DMS53 (cell line): Measurements from ENCODE around the gene KCNK4.
"Not testable (repeated sequence)": the region's sequence is repeated elsewhere in the genome, so short reads cannot be mapped to it uniquely, and the experiment has no call there.

Source experiments
- DNase-seq: peaks from one replicate; lab custom pipeline; 2025; lab: John Stamatoyannopoulos, UW

The KCNK4 gene

DNA sequence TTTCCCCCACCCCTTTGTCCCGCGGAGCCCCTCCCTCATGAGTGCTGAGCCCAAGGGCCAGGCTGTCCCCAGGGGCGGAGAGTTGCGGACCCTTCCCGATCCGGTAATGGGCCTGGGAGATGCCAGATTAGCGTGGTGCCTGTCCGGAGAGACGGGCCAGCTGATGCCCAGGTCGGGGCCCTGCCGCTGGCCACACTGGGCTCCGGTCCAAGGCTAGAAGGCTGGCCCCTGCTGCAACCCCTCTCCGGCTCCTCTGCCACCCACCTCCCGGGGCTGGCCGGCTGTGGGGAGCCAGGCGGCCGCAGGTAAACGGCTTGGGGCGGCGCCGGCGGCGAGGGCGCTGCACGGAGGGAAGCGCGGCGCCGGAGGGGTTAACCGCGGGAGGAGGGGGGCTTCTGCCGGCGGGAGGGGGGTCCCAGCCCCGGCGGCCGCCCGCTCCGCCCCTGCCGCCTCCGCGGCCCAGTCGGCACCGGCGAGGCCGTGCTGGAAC is at the start of gene KCNK4:
TSS of gene KCNK4 (plus strand) at position 41 of the 490 bp plus-strand sequence. CDS start 1,717 bp downstream, outside the sequence.
- no peak for DNase-seq

DNA sequence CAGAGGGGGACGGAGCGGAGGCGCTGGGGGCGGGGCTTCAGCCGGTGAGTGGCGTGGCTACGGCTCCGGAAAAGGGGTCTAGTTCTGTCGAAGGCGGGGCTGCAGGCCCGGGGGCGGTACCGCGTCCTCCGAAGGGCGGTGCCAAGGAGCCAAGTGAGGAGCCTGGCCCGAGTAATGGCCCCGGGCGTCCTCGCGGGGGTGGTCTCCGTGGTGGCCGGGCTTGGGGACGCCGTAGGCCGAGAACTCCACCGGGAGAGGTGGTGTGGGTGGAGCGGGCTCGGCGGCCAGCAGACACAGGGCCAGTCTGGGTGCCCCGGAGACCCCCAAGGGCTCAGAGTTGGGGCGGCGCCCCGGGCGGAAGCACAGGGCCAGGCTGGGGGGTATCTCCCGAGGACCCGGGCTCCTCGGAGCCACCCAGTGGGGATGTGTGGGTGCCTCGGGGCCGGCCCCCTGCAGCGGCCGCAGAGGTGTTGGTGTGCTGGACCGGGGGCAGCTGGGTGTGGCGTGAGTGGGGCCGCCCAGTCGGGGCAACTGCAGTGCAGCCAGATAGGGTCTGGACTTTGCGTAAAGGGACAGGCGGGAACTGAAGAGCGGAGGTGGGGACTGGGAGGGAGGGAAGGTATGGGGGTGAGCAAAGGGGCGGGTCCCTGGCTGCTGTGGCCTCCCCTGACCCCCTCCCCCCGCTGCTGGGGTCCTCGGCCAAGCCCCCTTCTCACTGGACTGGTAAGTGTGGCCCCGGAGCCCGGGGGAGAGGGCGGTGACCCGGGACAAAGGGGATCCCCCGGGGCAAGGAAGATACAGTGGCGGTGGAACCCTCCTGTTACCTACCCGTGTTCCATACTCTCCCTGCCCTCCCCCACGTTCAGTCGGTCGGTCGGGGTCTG is 49.4 kb upstream of the KCNK4 start:
- DNase-seq, result peak; percentile 76

DNA sequence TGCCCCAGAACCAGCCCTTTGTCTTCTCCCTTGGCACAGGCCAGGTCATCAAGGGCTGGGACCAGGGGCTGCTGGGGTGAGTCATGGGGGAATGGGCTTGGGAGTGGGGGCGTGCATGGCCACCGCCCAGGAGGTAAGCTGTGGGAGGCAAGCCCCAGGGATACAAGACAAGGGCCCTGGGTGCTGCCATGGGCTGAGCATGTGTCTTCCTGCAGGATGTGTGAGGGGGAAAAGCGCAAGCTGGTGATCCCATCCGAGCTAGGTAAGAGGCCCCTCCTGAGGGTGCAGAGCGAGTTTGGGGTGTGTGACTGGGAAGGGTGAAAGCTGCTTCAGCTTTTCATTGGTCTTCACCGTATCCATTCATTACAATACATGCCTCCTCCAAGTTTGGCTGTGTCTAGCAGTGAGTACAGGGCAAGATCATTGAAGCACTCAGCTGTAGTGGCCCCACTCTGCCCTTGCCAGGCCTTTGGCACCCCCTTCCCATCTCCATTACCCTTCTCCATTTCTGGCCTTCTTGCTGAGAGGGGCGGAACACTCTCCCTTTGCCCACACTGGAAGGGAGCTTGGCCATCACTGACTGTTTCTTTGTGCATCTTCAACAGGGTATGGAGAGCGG is 47.8 kb upstream of the KCNK4 start:
- peak; percentile 45 for DNase-seq

DNA sequence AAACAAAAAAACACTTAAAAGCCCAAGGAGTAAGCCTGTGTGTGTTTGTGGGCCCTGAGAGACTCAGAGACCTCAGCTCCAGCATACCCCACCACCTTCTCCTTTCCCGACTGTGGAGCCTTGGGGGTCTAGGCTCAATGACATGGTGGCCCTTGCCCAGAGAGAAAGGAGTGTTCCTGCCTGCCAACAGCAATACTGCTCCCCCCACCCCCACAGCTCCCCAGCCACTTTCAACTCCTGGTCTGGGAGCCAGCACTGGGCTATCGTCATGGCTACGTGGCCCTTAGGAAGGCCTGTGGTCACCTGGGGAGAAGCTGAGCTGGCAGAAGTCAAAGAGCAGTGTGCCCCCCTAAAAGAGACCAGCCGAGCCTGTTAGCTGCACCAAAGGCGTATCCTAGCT is 47.0 kb upstream of the KCNK4 start:
- DNase-seq, result no peak

DNA sequence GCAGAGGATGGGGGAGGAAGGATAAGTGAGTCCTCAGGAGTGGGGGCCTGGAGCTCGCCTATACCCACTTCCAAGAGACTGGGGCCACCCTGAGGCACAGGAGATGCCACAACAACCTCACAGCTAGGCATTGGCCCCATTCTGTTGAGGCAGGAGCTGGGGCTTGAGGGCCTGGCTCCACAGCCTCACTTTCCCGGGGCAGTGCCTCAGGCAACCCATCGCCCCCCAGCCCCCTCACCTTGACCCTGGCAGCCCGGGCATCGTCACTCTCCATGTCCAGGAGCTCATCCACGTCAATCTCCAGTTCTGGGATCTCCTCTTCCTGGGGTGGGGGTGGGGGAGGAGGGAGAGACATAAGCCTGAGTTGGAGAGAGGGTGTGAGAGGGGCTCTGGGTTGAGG is 46.1 kb upstream of the KCNK4 start:
- peak; percentile 46 for DNase-seq

DNA sequence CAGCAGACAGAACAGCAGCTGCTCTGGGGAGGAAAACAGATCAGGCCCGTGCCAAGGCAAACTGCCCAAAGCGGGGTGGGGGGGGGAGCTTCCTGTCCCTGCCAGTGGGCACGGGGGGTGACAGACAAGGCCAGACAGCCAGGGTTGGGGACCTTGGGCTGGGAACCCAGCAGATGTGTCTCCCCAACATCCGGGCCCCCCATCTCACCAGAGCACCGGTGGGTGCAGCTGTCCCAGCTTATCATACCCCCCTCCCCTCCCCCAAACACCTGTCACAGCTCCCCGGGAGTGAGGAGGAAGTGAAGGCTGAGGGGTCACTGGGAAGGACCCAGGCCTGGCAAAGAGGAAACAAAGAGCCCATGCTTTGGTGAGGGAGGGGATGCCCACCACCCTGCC is 45.7 kb upstream of the KCNK4 start:
- peak; percentile 84 for DNase-seq

DNA sequence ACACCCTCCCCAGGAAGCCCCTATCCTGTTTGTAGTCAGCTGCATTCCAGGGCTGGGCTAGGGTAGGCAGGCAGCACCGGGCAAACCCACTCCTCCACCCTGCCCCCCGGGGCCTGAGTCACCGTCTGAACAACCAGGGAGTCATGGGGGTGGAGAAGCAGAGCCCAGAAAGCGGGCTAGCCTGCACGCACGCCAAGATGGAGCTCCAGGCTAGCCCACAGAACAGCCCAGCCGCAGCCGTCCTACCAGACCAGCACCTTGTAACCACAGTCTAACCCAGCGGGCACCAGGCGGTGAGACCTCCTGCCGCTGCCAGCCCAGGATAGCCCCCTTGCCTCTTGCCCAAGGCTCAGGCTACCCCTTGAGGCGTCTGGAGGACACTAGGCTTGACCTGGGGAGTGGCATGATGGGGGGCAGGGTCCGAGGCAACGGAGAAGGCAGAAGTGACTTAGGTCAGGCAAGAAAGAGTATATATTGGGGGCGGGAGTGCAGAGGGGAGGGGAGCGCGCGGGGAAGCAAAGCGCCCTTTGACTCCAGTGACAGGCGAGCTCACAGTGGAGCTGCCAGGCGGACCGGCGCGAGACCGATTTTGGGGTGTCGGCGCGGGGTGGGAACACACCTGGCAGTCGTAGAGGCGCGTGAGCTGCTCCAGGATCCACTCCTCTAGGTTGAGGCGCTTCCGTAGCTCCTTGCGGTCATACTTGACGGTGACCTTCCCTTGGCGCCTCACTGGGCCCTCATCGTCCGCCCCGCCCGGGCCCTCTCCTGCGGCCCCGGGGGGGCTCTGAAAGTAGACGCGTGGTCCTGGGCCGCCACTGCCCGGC is 45.1 kb upstream of the KCNK4 start:
- DNase-seq, result peak; percentile 93

DNA sequence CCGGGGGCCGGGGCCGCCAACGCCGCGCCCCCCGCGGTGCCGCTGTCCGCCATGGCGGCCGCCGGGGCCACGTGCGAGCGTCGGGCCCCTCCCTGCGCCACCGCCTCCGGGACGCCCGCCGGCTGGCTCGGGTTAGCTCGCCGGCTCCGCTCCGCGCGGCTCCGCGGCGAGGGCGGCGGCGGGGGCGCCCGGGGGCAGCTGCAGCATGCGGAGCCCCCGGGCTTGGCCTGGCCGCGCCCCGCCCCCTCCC is 44.6 kb upstream of the KCNK4 start:
- not testable (repeated sequence) for DNase-seq

DNA sequence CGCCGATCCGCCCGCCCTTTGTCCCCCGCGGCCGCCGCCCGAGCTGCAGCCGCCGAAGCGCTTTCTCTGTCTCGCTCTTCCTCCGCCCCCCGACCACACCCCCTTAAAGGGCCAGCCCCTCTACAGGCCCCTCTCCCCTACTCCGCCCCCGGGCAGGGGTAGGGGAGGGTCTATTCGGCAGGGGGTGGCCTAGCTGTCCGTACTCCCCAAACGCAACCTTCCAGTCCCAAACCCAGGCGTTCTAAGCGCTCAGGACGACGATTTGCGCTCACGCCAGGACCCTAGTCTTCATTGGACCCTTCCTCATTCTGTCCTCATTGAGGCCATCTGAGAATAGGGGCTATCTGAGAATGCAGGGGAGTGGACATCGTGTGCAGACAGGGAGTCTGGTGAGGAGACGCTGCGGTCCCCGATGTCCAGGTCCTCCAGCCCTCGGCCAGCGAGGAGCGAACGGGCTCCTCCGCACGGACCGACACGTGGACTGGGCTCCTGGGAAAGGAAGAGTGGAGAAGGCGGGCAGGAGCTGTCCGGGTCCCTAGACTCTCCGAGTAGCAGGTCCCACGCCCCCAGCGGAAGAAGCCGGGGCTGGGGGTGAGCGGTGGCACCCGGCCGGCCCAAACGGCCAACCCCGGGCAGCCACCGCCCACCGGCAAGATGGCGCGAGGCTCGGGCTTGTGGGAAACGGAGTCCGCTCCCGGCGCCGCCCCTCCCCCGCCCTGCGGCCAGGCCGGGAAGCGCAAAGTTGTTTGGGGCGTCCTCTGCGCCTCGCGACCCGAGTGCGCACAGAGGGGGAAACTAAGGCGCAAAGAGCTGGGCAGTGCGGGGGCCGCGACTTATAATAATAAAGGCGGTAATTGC is 44.0 kb upstream of the KCNK4 start, which contains the start of gene PPP1R14B:
TSS of gene PPP1R14B (minus strand) at position 73 of the 858 bp plus-strand sequence. CDS start 270 bp downstream, outside the sequence.
- peak; percentile 97 for DNase-seq

DNA sequence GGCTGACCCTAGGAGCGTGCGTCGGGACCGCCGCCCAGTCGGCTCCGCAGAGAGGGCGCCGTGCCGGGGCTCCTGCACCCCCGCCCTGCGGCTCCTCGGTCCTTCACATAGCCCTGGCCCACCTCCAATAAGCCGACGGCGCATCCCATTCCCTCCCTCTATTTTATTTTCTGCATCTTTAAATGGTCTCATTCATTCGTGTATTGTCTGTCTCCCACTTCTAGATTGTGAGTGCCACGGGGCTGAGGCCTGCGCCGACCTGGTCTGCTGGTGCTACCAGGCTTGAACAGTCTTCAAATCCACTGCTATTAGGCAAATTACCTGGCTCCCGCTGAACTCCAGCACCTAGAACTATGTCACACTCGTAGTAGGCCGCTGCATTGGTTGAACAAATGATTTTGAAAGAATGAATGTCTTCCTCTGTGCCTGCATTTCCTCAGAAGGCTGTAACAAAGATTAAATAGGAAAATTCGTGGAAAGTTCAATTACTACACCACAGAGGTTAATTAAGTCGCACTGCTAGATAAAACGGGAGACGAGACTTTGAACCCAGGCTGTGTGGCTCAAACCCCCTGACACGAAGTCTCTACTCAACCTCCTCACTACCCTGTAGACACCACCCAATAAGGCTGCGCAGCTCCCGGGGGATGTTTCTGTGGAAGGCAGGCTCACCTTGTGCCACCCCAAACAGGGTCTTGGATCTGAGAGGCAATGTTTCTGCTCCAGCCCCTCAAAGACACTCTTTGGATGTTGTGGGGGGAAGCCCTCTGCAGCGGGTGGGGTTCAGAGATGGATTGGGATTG is 43.2 kb upstream of the KCNK4 start:
- peak; percentile 59 for DNase-seq

DNA sequence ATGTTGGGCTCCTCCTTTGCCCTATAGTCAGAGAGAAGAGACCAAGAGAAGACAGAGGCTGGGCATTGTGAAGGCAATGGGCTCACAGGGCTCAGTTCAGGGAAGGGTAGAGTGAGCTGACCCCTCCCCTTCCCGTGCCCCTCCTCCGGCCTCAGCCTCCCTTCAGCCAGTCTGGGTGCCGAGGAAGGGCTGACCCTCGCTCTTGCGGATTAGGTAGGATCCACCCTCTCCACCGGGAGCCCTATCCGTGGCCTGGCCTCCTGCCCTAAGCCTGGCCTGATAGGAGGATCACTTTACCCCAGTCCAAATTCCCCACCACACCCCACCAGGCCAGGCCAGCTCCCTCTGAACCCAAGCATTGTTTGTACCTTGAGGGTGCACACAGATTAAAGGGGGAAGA is 42.5 kb upstream of the KCNK4 start:
- DNase-seq, result no peak

DNA sequence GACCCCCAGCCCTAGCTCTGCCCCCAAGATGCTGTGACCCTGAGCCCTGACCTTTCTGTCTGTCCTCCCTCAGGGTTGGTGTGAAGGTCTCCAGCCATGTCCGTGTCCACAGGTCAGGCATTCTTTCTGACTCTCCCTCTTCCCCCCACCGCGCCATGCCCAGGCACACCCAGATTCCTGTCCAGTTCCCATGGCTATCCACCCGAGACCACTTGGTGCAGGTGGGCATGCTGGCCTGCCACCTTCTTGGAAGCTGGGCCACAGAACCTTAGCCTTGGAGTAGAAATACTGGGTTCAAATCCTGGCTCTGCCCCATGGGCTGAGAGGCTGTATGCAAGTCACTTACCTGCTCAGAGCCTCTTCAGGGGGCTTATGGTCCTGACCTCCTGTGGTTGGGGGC is 42.1 kb upstream of the KCNK4 start:
- DNase-seq, result no peak

DNA sequence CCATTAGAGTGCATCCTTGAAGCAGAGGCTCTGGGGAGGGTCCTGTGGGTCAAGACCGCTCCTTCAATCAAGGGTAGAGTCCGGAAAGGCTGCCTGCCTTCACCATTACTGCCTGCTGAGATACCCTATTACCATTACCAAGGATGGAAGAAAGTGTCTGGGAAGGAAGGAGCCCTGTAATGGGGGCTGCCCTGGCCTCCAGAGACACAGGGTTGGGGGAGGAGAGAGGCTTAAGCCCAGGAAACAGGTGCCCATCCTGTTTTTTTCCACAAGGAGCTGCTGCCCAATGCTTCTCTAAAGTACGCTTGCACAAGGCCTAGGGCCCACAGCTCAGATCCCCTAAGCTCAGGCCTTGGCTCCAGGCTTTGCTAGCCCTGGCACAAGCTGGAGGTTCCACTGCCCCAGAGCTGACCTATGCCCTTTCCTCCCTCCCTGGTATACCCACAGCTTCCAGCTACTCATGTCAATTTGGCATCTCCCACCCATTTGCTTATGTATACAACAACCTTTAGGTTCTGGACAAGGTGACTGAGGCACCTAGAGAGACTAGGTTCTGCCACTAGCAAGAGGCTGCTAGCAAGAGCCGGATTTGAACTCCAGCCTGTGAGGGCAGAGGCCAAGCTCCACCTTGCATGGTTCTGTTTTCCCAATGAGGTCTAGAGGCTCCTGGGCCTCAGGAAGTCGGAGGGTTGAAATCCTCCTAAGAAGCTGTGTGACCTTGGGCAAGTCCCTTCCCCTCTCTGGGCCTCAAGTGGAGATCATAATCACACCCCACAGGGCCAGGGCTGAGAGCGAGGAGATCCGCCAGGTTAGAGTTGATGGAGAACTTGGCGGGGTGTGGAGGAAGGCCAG is 41.3 kb upstream of the KCNK4 start:
- DNase-seq, result peak; percentile 32

DNA sequence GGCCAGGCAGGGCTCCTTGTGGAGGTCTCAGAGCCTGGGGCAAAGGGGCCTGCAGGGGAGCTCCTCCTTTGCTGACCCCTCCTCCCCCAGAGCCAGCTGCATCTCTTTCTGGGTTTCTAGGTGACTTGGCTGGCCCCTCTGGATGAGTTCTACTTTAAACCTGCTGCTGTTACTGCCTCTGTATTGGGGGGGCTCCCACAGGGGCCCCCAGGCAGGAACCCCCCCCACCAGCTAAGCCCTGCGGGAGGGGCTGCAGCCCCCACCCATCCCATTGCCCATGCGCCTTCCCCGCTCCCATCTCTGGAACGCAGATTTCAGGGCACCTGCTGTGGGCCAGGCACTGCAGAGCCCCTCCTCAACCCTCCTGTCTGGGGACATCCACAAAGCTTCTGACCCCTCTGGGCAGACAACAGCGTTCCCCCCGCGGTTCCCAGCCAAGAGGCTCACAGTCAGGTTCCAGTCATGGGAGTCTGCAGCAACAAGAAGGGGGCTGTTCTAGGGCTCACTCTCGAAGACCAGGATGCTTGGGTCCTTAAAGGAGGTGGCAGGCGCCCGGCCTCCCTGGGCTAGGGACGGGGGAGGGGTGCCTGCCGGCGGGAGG is 40.6 kb upstream of the KCNK4 start:
- DNase-seq, result peak; percentile 69

DNA sequence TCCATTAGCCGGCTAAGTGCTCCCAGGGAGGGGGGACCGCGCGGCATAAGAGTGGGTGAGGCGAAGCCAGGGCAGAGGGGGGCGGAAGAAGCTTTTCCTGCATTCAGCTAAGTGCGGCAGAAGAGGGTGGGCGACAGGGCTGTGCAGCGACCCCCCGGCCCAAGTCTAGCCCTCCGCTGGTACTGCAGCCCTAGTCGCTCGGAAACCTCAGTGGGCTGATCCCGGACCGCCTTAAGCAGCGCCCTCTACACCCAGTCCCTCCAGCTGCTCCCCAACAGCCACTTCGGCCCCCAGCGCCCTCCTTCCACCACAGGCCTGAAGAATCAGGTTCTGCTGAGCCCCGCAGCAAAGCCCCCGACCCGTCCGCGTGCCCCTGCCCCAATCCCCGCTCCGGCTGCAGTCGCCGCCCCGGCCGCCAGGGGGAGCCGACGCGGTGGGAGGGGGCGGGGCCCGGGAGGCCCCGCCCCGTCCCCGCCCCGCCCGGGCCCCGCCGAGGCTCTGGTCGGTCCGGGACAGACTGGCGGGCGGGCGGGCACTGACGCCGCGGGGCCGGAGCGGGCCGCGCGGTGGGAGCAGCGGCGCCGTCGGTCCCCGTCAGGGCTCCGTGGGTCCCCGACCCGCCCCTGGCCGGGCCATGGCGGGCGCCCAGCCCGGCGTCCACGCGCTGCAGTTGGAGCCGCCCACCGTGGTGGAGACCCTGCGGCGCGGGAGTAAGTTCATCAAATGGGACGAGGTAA is 39.9 kb upstream of the KCNK4 start, which contains the start of gene PLCB3:
TSS of gene PLCB3 (plus strand) at position 515 of the 737 bp plus-strand sequence. CDS start at position 635, 120 bp downstream.
- DNase-seq, result peak; percentile 77

DNA sequence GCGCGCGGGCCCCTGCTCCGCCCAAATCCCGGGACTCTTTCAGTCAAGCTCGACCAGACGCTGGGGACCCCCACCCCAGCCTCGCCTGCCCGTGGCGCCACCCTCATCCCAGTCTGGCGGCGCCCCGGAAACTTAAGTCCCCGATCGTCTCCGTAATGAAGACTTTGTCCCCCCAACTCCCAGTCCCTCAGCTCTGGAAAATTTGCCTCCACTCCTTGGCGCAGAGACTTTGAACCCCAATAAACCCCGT is 39.4 kb upstream of the KCNK4 start:
- DNase-seq, result no peak

DNA sequence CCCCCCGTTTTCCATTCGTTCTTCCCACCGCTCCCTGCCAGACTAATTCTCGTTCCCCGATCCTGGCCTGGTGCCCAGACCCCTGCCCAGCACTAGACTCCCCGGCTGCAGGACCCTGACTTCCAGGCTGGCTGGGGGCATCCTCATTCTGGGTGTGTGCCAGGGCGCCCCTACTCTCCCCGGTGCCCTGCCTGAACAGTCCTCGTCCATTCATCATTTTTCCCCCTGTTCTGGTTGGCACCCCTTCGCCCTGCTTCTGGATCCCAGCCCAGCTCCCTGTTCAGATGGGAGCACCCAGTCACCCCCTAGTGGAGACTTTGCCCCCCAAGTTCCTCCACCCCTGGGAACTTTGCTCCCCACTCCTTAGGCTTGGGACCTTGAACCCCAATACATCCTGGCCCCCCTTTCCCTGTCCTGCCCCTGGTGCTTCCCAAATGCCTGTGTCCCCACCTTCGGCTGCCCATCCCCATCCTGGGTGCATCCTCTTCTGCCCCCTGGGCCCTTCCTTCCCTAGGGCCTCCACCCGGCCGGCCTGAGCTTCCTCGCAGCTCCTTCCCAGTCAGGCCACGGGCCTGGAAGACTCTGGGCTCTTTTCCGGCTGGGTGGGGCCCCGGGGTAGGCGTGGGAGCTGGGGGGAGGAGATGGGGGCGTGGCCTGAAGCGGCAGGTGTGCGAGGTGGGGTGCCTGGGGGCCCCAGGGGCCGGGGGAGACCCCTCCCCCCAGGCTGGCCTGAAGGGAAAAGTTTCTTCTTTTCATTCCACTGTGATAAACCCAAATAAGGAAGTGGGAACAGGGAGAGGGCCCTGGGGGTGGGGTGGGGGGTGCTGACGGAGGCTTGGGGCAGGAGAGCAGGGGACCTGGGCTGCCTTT is 38.9 kb upstream of the KCNK4 start:
- peak; percentile 64 for DNase-seq

DNA sequence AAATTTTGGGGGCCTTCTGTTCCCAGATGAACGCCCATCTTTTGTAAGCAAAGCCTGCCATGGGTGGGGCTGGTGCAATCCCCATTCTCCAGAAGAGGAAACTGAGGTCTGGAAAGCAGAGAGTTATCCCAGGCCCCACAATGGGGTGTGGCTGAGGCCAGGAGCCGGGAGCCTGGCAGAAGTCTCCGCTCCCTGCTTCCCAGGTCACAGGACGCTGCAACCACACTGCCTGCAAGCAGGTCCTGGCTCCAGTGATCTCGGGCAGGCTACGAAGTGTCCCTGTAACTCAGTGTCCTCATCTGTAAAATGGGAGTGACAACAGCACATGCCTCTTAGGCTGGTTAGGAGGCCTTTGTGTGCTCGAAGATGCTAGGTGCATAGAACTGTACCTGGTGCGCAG is 38.1 kb upstream of the KCNK4 start:
- no peak for DNase-seq
